HL-60 (cell line): ENCODE data around the gene KLHL36.
"Not testable (repeated sequence)": the region's sequence is repeated elsewhere in the genome, so short reads cannot be mapped to it uniquely, and the experiment has no call there.

Experiments
- DNase-seq, 2 experiments: peaks; one replicate each; pipeline ENCODE4 v3.0.0-alpha.2; 2010 to 2020; ENCODE audit warnings: low read depth in 1 of 2, low spot score in 1 of 2
- H3K27ac ChIP-seq: fragments of 250-450 bp; sonication (Bioruptor Pico); replicated peaks from 2 replicates; pipeline ENCODE4 v1.5.1; 2020; ENCODE audit warnings: mild to moderate bottlenecking, moderate library complexity
- H3K27me3 ChIP-seq: fragments of 250-450 bp; sonication (Bioruptor Pico); 2 replicates; pipeline ENCODE4 v1.5.1; 2021; ENCODE audit warnings: mild to moderate bottlenecking, moderate library complexity; ENCODE audit not compliant: insufficient read depth, poor library complexity, severe bottlenecking
- H3K4me3 ChIP-seq: replicated peaks from 2 replicates; pipeline ENCODE4 v1.5.1; 2011; ENCODE audit warnings: mild to moderate bottlenecking, control low read depth, low read length; ENCODE audit not compliant: insufficient read depth
- GABPA ChIP-seq: IDR thresholded peaks from 2 replicates; pipeline ENCODE4 v1.6.1; 2012; ENCODE audit warnings: low read depth
- POLR2AphosphoS5 ChIP-seq: IDR thresholded peaks from 2 replicates; pipeline ENCODE4 v1.6.1; 2012; ENCODE audit warnings: low read depth
- SPI1 ChIP-seq: IDR thresholded peaks from 2 replicates; pipeline ENCODE4 v1.6.1; 2012; ENCODE audit warnings: low read depth, mild to moderate bottlenecking, borderline replicate concordance
- TF ChIP-seq, protein P1 (sequence below): IDR thresholded peaks from one replicate; pipeline ENCODE4 v1.5.1; 2011; ENCODE audit warnings: low read length, control low read depth, inconsistent platforms; ENCODE audit not compliant: insufficient read depth
- TF ChIP-seq, protein P2 (sequence below): IDR thresholded peaks from 2 replicates; pipeline ENCODE4 v1.6.1; 2012; ENCODE audit warnings: low read depth; ENCODE audit not compliant: insufficient replicate concordance

The KLHL36 gene

DNA sequence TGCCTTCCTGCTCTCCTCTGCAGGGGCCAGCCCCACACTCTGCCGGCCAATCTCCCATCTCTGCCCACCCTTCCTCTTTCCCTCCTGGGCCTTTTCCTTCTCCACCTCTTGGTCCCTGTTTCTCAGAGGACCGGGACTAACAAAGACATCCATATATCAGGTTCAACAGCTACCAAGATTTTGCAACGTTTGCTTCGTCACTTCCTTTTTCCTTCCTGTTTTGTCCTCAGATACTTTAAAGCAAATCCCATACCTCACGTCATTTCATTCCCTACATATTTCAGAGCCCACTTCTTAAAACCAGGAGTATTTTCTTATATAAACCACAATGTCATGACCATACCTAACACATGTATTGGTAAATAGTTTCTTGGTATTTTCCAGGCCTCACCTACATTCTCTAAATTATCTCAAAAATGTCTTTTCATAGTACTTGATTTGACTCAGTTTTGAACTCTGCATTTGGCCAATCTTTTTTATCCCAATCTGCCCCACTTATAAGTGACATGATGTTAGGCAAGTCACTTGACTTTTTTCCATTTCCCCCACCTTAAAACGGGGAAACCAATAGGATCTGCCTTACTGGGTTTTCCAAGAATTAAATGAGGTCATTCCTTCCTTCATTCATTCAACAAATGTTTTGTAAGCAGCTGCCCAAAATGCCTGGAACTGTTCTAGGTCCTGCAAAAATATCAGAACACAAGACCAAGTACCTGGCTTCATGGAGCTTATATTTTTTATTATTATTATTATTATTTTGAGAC is 44.3 kb downstream of the KLHL36 start:
- peak; percentile 57 to 70 for DNase-seq
- TF ChIP-seq, protein P1, sequence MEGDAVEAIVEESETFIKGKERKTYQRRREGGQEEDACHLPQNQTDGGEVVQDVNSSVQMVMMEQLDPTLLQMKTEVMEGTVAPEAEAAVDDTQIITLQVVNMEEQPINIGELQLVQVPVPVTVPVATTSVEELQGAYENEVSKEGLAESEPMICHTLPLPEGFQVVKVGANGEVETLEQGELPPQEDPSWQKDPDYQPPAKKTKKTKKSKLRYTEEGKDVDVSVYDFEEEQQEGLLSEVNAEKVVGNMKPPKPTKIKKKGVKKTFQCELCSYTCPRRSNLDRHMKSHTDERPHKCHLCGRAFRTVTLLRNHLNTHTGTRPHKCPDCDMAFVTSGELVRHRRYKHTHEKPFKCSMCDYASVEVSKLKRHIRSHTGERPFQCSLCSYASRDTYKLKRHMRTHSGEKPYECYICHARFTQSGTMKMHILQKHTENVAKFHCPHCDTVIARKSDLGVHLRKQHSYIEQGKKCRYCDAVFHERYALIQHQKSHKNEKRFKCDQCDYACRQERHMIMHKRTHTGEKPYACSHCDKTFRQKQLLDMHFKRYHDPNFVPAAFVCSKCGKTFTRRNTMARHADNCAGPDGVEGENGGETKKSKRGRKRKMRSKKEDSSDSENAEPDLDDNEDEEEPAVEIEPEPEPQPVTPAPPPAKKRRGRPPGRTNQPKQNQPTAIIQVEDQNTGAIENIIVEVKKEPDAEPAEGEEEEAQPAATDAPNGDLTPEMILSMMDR, result no peak
- peak; percentile 84 for TF ChIP-seq SPI1
- TF ChIP-seq GABPA, result peak; percentile 45; the same call in 1 of the 2 replicates
- Histone ChIP-seq H3K27ac (peak overlapping the region; percentile 60), H3K27me3 (no peaks in the 10 kb centered on the region), H3K4me3 (no peak overlapping the region)

DNA sequence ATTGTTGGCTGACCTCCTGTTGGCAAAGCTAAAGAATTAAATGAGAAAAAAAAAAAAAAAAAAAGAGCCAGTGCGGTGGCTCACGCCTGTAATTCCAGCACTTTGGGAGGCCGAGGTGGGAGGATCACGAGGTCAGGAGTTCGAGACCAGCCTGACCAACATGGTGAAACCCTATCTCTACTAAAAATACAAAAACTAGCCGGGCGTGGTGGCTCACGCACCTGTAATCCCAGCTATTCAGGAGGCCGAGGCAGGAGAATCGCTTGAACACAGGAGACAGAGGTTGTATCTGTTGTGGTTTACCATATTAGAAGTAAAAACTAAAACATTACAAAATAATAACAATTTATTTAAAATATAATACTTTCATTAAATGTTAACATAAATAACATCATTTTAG is 45.6 kb downstream of the KLHL36 start:
- H3K27me3 ChIP-seq, H3K27ac ChIP-seq, H3K4me3 ChIP-seq, DNase-seq: not testable (repeated sequence)

DNA sequence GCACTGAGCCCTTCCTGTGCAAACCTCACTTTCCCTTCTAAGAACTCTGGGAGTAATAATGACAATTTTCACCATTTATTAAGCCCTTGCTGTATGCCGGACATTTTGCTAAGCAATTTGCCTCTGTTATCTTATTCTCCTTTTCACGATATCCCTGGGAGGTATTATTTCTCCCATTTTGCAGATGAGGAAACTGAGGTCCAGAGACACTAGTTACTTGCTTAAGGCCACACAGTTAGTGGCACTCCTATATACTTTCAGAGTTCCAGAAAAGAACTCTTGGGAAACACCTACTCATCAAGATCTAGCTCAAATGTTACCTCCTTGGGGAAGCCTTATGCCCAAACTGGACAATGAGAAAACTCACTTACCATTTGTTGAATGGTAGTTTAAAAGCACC is 46.7 kb downstream of the KLHL36 start:
- DNase-seq, result no peak
- H3K4me3 ChIP-seq, result no peak overlapping the region
- H3K27me3 ChIP-seq, result no peaks in the 10 kb centered on the region
- no peak overlapping the region for H3K27ac ChIP-seq
- TF ChIP-seq POLR2AphosphoS5 (no peak), GABPA (no peak), SPI1 (no peak)
- TF ChIP-seq, protein P1, result no peak
- TF ChIP-seq, protein P2, sequence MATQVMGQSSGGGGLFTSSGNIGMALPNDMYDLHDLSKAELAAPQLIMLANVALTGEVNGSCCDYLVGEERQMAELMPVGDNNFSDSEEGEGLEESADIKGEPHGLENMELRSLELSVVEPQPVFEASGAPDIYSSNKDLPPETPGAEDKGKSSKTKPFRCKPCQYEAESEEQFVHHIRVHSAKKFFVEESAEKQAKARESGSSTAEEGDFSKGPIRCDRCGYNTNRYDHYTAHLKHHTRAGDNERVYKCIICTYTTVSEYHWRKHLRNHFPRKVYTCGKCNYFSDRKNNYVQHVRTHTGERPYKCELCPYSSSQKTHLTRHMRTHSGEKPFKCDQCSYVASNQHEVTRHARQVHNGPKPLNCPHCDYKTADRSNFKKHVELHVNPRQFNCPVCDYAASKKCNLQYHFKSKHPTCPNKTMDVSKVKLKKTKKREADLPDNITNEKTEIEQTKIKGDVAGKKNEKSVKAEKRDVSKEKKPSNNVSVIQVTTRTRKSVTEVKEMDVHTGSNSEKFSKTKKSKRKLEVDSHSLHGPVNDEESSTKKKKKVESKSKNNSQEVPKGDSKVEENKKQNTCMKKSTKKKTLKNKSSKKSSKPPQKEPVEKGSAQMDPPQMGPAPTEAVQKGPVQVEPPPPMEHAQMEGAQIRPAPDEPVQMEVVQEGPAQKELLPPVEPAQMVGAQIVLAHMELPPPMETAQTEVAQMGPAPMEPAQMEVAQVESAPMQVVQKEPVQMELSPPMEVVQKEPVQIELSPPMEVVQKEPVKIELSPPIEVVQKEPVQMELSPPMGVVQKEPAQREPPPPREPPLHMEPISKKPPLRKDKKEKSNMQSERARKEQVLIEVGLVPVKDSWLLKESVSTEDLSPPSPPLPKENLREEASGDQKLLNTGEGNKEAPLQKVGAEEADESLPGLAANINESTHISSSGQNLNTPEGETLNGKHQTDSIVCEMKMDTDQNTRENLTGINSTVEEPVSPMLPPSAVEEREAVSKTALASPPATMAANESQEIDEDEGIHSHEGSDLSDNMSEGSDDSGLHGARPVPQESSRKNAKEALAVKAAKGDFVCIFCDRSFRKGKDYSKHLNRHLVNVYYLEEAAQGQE, result no peak

DNA sequence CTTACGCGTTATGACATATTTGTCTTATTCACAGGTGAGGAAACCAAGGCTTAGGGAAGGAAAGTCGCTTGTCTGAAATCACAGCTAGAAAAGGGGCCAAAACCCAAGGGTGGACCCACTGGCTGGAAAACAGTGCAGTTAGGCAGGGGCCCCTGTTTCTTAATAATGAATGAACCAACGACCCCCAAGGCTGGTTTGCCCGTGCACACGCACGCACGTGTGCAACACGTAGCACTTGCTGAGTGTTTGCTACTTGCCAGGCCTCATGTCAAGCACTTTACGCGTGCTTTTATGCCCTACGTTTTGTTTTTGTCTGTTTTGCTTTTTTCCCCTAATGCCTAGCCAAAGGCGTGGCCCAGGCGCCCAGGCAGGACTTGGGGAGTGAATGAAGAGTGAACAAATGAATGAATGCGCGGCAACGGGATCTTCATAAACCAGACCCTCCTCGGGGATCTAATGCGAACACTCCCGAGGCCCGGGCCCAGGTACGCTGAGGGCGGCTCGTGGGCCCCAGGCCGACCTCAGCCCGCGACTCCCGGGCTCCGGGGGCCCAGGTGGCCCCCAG is 50.9 kb downstream of the KLHL36 start:
- Histone ChIP-seq H3K27ac (peak overlapping the region; percentile 67), H3K27me3 (no peaks in the 10 kb centered on the region), H3K4me3 (peak overlapping the region; percentile 94)
- TF ChIP-seq, protein P2, result no peak
- TF ChIP-seq, protein P1, result no peak
- no peak for DNase-seq
